NCI-H2196 (cell line): ENCODE data around the gene MTRR.

Experiments
- DNase-seq: peaks from one replicate; lab custom pipeline; 2025; ENCODE audit not compliant: unreplicated experiment; lab: John Stamatoyannopoulos, UW

MTRR gene

DNA sequence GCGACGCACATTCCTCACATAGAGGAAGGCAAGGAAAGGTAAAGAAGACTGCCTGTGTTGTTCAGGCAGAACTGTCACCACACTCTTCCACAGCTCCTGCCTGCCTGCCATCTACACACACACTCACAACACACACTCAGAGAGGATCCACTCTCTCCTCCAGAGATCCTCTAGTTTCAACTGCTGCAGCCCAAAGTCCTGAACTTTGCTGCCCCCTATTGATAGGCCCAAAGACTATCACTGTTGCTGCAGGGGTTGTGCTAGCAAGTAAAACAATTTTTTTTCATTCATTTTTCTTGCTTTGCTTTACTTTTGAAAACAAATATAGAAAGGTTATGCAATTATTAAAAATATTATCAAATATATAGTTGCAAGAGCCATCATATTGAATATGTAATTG, 12.1 kb upstream of the MTRR start:
- peak; percentile 68 for DNase-seq

GRCh38 chr5:7857361-7857760, 11.6 kb upstream of the MTRR start:
- no peak for DNase-seq

DNA sequence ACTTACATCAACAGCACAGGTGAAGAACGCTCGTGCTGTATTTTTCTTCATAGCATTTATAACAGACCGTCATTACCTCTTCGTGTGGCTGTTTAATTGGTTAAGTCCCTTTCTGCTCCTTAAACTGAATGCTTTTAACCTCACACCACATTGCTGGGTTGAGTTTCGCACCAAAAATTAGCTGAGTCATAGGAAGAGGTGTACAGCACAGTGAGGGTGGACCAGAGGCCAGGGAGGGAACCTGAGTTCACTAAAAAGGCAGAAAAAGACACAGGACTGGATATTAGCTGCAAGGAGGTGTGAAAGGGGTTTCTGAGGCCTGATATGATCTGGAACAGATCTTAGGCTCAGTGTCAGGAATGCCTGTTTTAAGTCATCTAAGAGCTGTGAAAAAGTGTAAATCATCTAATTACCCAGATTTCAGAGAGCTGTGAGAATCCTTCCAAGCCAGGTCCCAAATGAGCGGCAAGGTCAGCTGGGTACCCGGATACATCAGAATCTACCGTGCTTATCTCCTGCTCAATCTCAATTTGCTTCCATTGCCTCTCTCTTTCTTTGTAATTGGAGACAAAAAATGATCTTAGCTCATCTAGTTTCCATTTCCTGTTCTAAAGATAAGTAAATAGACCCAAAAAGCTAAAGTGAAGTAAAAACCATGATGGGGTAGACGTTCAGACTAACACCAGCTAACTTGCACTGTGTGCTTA, 10.9 kb upstream of the MTRR start:
- DNase-seq: no peak

DNA sequence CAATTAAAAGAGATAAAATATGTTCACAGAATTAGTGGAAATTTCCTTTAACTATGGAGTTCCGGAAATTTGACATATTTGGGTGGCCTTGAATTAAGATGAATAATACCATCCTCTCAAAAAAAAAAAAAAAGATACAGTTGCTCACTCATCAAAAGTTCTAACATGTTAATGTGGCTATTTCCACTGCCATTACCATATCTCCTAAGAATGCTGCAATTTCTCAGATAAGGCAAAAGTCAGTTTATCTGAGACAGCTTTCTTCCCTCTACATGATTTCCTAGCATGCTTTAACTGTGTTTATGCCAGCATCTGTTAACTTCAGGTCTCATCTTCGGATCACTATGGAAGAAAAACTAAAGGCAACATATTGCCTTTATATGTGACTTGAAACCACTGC, 2.8 kb upstream of the MTRR start:
- DNase-seq: no peak

DNA sequence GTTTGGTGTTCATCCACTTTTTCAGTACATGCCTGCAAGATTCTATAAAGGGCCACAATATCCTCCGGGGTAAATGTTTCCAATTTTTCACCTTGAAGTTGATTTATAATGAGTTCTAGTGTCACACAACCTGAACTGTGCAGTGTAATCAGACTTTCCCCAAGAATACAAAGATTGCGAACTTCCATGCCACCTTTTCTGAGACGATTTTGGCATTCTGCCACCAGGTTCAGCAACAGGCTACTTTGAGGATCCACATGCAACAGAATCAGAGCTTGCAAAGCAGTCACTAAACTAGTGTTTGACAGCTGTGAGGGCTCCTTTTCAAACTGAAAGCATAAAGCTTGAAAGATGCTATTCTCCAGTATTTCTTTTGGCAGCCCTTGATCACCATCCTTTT, 1.7 kb upstream of the MTRR start:
- DNase-seq: no peak

- no peak for DNase-seq
These were observed 548 bp upstream of the MTRR start for GRCh38 chr5:7868427-7868772.

- no peak for DNase-seq
These were observed 657 bp downstream of the MTRR start for GRCh38 chr5:7869474-7870136.

GRCh38 chr5:7871653-7872052, 2.7 kb downstream of the MTRR start:
- DNase-seq: no peak

DNA sequence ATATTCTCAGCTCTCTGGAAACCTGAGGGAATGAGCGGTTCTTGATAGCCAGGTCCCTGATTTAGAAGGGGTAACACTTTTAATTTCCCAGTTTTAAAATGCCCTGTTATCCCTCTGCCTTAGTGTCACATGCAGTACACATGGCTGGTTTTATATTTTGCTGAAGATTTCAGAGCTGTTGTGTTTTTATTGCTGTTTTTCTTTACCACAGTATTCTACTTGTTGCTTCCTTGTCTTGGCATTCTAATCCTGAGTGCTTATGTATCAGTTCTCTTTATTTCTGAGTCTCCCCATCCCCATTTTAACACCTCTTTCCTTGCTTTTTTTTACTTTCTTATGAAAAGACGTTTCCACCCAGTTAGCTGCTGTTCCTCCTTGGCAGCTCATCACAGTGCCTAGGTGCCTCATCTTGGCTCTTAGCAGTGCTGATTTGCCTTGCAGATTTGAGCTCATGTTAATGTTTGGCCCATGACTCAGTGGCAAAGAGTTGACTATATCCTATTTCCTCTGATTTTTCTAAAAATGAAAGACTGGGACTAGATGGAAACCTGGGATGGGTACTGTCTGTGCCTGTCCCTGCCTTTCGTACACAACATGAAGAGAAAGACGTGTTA, 3.7 kb downstream of the MTRR start:
- DNase-seq: no peak

DNA sequence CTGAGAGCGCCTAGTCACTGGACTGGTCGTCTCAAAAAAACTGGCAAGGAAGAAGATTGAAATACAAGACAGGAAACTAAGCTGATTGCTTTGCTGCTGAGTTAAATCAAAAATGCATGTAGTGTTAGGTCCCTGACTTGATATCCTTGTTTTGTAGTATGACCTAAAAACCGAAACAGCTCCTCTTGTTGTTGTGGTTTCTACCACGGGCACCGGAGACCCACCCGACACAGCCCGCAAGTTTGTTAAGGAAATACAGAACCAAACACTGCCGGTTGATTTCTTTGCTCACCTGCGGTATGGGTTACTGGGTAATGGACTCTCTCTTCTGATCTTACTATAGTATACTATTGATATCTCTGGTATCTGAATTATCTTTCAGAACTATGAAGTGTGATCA, 4.3 kb downstream of the MTRR start:
- DNase-seq: no peak

DNA sequence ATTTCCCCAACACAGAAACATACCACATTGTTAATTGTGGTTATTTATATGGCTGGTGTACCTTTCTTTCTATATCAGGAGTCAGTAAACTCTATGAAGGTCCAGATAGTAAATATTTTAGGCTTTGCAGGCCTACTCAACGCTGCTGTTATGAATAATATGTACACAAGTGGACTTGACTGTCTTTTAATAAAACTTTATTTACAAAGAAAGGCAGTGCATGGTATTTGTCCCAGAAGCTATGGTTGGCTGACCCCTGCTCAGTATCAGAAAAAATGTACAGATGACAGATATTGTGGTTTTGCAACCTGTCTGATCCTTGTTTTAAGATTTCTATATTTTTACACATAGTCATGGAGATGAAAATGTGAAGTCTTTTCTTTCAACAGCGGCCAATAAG, 5.7 kb downstream of the MTRR start:
- DNase-seq: no peak

GRCh38 chr5:7875151-7875550, 6.2 kb downstream of the MTRR start:
- DNase-seq: no peak

- no peak for DNase-seq
These were observed 7.9 kb downstream of the MTRR start for GRCh38 chr5:7876867-7877266.

- DNase-seq: no peak
These were observed 8.9 kb downstream of the MTRR start for GRCh38 chr5:7877851-7878250.

- DNase-seq: no peak
These were observed 9.5 kb downstream of the MTRR start for GRCh38 chr5:7878381-7878873.

DNA sequence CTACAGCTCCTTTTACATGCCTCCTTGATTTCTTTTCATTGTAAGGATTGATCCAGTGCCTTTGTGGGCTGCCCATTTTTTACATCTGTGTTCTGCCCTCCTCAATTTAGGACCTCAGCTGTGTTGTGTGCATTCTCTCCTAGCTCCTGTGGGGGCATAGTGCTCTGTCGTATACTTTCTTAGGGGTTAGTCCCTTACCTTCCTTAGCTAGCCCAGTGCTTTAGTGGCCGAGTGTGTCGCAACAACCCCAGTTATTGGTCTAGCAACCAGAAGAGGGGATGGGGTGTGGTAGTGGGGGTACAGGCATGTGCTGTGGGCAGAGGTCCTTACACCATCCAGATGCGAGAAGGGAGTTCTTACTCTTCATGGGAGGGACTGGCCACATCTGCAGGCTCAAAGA, 12.1 kb downstream of the MTRR start:
- no peak for DNase-seq

DNA sequence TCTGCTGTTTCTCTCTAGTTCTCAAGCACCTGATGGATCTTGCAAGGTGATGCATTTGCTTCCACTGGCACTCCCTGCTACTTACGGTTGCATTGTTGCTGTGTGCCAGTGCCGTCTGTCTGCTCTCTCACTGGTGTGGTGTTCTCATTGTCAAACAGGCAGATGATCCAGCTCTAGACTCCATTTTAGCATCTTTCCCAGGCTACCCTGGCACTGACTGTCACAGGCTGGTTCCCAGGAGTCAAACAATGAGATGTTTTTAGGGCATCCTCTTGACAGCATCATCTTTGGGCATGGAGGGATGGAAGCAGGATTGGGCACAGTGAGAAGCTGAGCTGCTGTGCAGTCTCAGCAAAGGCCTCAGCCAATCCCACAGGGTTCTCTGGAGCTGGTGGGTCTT, 12.9 kb downstream of the MTRR start:
- DNase-seq: no peak

DNA sequence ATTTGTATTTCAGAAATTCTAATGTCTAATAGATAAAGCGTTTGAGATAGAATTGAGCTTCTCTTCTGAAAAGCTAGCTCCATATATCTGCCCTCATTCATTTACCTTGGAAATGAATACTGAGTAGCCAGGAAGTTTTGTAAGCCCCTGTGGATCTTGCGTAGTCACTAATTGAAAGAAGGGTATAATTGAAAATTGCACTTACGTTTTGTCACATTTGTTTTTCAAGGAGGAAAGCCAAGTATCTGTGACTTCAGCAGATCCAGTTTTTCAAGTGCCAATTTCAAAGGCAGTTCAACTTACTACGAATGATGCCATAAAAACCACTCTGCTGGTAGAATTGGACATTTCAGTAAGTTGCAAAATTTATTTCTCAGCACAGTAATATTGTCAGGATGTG, 14.0 kb downstream of the MTRR start:
- no peak for DNase-seq

DNA sequence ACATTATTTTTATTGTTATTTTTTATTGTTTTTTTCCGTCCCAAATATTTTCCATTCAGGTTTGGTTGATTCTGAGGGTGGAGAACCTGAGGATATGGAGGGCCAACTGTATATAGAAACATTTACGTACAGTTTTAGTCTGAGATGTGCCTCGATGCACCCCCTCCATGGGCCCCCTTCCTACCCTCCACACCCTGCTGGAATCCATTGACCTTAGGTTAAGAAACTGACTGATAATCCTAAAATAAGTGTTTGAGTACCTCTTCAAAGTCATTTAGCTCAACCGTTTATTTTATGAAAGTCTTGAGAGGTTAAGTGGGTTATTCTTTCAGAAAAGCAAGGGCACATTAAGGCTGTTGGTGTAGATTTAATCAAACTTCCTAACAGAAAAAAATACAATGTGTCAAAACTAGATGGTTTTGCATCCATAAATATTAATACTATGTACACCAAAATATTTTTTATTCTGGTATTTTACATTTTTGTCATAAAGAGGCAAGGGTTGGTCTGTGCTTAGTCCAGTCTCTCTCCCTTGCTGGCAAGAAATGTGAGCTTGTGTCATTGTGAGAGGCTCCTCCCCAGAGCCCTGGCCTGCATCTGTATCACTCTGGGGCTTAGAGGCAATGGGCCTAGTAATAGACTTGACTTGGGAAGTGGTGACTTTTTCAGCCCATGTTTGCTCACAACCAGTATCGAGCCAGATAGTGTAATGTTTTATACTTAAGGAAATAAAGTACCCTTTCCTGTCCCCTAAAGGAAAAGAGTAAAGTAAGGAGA, 15.7 kb downstream of the MTRR start:
- no peak for DNase-seq

- DNase-seq: peak; percentile 48
These were observed 18.0 kb downstream of the MTRR start for GRCh38 chr5:7886849-7887475.

DNA sequence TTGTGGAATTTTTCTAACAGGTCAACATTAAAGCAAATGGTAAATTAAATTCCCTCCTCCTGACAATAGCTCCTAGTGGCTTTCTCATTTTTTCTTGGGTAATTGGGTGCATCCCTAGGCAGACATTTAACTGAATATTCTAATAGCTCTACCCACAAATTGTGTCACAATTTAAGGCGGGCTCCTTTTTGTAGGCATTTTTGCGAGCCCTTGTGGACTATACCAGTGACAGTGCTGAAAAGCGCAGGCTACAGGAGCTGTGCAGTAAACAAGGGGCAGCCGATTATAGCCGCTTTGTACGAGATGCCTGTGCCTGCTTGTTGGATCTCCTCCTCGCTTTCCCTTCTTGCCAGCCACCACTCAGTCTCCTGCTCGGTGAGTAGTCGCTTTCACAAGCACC, 20.0 kb downstream of the MTRR start:
- no peak for DNase-seq
